Measurements from ENCODE around the gene MFSD6L.

The MFSD6L gene

DNA sequence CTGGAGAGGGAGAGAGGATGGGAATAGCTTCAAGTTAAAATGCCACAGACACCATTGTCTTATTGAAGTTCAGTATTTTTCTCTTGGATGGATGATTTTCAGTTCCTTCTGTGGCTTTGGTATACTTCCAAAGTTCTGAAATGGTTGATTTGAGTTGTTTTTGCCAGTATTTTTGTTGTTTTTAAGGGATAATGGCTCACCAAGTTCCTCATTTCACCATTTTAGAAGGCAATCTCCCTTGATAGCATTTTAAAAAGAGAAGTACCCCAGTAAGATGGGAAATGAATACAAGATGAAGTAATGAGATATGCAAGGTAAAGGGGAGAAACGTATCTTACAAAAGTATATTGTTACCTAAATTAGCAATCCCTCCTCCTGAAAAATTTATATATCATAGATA is 22.3 kb downstream of the MFSD6L start:
- TF ChIP-seq, protein P1, sequence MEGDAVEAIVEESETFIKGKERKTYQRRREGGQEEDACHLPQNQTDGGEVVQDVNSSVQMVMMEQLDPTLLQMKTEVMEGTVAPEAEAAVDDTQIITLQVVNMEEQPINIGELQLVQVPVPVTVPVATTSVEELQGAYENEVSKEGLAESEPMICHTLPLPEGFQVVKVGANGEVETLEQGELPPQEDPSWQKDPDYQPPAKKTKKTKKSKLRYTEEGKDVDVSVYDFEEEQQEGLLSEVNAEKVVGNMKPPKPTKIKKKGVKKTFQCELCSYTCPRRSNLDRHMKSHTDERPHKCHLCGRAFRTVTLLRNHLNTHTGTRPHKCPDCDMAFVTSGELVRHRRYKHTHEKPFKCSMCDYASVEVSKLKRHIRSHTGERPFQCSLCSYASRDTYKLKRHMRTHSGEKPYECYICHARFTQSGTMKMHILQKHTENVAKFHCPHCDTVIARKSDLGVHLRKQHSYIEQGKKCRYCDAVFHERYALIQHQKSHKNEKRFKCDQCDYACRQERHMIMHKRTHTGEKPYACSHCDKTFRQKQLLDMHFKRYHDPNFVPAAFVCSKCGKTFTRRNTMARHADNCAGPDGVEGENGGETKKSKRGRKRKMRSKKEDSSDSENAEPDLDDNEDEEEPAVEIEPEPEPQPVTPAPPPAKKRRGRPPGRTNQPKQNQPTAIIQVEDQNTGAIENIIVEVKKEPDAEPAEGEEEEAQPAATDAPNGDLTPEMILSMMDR (IDR thresholded peaks at IDR 0.05; ENCODE audit: borderline replicate concordance, insufficient read depth, low read depth, low read length) = no peak
- H3K4me3 ChIP-seq (ENCODE audit: low read depth, low read length) = no peak overlapping the region

DNA sequence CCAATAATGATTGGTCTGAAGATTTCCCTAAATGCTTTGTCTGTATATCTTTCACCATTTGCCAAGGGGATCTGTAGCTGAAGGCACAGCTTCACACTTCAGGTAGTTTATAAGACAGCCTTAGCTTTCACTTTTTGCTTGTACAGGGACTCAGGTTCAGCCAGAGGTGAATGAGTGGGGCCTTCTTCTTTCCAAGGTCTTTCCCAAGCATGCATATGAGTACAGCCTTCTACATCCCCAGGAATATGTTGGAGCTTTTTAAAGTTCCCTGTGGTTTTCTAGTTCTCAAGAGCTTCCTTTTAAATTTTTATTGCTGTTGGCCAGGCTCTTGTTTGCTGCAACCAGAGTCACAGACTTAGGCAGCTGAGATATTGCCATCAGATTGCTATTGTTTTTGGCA is 22.9 kb downstream of the MFSD6L start:
- no peak overlapping the region for H3K4me3 ChIP-seq (ENCODE audit: low read depth, low read length)
- TF ChIP-seq, protein P1 (IDR thresholded peaks at IDR 0.05; ENCODE audit: borderline replicate concordance, insufficient read depth, low read depth, low read length) = no peak

DNA sequence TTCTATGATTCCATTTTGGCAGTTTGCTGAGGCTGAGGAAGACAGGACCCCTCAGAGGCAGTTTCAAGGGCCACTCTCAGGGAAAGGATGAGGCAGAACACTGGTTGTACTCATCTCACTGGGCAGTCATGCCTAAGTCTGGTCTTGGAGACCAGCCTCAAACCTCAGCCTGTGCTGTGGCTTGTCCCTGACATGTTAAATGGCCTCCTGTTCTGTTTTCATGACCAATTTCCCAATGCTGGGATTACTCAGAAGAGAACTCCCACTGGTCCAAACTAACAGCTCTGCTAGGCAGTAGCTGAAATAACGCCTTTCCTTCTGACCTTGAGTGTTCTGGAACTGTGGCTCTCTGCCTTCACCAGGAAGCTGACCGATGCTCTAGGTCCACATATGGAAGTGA is 32.4 kb downstream of the MFSD6L start:
- TF ChIP-seq, protein P1 (IDR thresholded peaks at IDR 0.05; ENCODE audit: borderline replicate concordance, insufficient read depth, low read depth, low read length) = no peak
- no peak overlapping the region for H3K4me3 ChIP-seq (ENCODE audit: low read depth, low read length)

DNA sequence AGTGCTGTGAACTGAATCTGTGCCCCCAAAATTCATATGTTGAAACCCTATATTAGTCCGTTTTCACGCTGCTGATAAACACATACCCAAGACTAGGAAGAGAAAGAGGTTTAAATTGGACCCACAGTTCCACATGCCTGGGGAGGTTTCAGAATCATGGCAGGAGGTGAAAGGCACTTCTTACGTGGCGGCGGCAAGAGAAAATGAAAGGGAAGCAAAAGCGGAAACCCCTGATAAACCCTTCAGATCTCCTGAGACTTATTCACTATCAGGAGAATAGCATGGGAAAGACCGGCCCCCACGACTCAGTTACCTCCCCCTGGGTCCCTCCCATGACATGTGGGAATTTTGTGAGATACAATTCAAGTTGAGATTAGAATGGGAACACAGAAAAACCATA is 37.2 kb downstream of the MFSD6L start:
- no peak overlapping the region for H3K4me3 ChIP-seq (ENCODE audit: low read depth, low read length)
- TF ChIP-seq, protein P1 (IDR thresholded peaks at IDR 0.05; ENCODE audit: borderline replicate concordance, insufficient read depth, low read depth, low read length) = no peak

DNA sequence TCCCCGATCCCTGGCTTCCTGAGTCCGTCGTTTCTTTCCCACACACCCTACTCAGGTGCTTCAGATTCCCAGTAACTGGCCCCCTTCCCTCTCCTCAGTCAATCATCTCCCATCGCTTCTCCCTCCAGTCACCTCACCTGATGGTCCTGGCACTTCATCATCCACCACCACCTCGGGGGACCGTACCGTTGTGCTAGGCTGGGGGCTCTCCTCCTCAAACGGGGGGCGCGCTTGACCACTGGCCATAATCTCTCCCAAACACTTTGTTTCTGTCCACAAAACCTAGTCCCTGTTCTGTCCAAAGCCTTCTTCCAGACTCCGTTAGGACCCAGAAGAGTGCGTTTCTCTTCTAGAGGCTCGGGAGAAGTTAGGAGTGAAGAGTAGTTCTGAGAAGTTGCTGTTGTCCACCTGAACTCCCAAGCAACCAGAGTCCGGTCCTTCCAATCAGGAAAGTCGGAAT is 41.0 kb downstream of the MFSD6L start, which contains the start of gene SPDYE4:
Gene SPDYE4, minus strand, starts transcription at position 410 of the 460 bp plus-strand sequence. Its CDS starts 164 bp downstream, at position 246.
- TF ChIP-seq, protein P1 (IDR thresholded peaks at IDR 0.05; ENCODE audit: borderline replicate concordance, insufficient read depth, low read depth, low read length) = no peak
- H3K4me3 ChIP-seq (ENCODE audit: low read depth, low read length) = no peak within 1 kb of the TSS

DNA sequence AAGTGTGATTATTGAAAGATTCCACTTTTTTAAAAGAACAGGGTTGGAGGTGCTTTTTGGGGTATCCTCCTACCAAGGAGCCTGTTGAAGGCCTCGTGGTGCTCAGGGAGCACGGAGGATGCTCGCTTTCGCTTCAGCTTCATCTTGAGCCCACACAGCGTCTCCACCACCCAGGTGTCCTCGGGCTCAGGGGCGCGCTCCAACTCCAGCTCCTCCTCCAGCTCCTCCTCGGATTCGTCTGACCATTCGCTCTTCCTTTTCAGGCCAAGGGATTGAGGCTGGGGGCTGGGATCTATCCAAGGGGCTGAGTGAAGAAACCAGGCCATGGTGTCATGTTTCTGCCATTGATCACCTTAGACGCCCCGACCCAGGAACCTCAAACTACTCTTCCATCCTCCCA is 42.0 kb downstream of the MFSD6L start:
- no peak overlapping the region for H3K4me3 ChIP-seq (ENCODE audit: low read depth, low read length)
- TF ChIP-seq, protein P1 (IDR thresholded peaks at IDR 0.05; ENCODE audit: borderline replicate concordance, insufficient read depth, low read depth, low read length) = no peak

DNA sequence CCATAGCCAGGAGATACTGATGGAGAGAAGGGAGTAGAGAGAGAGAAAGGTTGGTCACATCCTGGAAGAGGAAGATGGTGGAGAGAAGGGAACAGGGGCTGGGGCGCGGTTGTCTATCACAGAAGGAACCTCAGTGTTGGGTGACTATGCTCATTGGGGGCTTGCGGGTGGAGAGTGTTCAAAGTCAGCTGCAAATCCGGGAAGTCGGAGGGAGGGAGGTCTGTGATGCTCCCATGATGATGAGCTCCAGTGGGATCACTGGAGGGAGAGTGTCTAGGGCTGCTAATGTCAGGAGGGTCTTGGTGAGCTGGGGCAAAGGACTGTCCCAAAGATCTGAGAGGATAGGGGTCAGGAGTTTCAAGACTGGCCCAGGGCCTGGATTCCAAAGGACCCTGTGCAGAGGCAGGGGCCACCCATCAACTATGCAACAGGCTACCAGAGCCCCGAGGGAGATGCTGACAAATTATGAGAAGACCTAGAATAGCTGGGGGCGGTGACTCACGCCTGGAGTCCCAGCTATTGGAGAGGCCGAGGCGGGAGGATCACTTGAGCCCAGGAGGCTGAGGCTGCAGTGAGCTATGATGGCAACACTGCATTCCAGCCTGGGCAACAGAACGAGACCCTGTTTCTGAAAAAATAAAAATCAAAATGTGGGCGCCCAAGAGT is 43.4 kb downstream of the MFSD6L start:
- no peak overlapping the region for H3K4me3 ChIP-seq (ENCODE audit: low read depth, low read length)
- TF ChIP-seq, protein P1 (IDR thresholded peaks at IDR 0.05; ENCODE audit: borderline replicate concordance, insufficient read depth, low read depth, low read length) = no peak
